NCI-H1092 treated with DMSO at 0.1 percent for 48 hours (cell line): ENCODE data around the gene CFAP97.
A peak's percentile ranks its signal among the peaks of the same experiment; 100 is the strongest.
"Not testable (repeated sequence)": the region's sequence is repeated elsewhere in the genome, so short reads cannot be mapped to it uniquely, and the experiment has no call there.

Experiments used
- DNase-seq: peaks from one replicate; lab custom pipeline; 2025; lab: John Stamatoyannopoulos, UW

Gene CFAP97

GRCh38 chr4:185142912-185143600, 60.7 kb downstream of the CFAP97 start, which contains the start of gene SLC25A4:
TSS of gene SLC25A4 (plus strand) at chr4:185143266. CDS start at chr4:185143373, 107 bp downstream.
- DNase-seq: peak; percentile 83

GRCh38 chr4:185142564-185142911, 61.3 kb downstream of the CFAP97 start:
- peak; percentile 59 for DNase-seq

- DNase-seq: no peak
Observed at GRCh38 chr4:185141777-185142176, 62.0 kb downstream of the CFAP97 start.

GRCh38 chr4:185139736-185140135, 64.1 kb downstream of the CFAP97 start:
- DNase-seq: no peak

- DNase-seq: no peak
Observed at GRCh38 chr4:185138161-185138560, 65.6 kb downstream of the CFAP97 start.

- no peak for DNase-seq
Observed at GRCh38 chr4:185137233-185137925, 66.4 kb downstream of the CFAP97 start.

GRCh38 chr4:185134307-185134869, 69.4 kb downstream of the CFAP97 start:
- peak; percentile 41 for DNase-seq

- peak; percentile 28 for DNase-seq
Observed at GRCh38 chr4:185128272-185129119, 75.3 kb downstream of the CFAP97 start.

- no peak for DNase-seq
Observed at GRCh38 chr4:185127021-185127925, 76.5 kb downstream of the CFAP97 start.

- no peak for DNase-seq
Observed at GRCh38 chr4:185124006-185124405, 79.8 kb downstream of the CFAP97 start.

- no peak for DNase-seq
Observed at GRCh38 chr4:185122681-185123345, 81.0 kb downstream of the CFAP97 start.

- DNase-seq: no peak
Observed at GRCh38 chr4:185120631-185120946, 83.2 kb downstream of the CFAP97 start.

GRCh38 chr4:185119927-185120630, 83.7 kb downstream of the CFAP97 start:
- no peak for DNase-seq

- not testable (repeated sequence) for DNase-seq
Observed at GRCh38 chr4:185119467-185119866, 84.3 kb downstream of the CFAP97 start.

GRCh38 chr4:185118876-185119275, 84.9 kb downstream of the CFAP97 start:
- no peak for DNase-seq

- no peak for DNase-seq
Observed at GRCh38 chr4:185117300-185117934, 86.4 kb downstream of the CFAP97 start.

- peak; percentile 54 for DNase-seq
Observed at GRCh38 chr4:185115827-185116232, 88.0 kb downstream of the CFAP97 start.

GRCh38 chr4:185113340-185113739, 90.5 kb downstream of the CFAP97 start:
- no peak for DNase-seq

GRCh38 chr4:185112104-185112503, 91.7 kb downstream of the CFAP97 start:
- no peak for DNase-seq

- DNase-seq: no peak
Observed at GRCh38 chr4:185110375-185110823, 93.4 kb downstream of the CFAP97 start.
